GM15510 (cell line): Measurements from ENCODE around the gene GGA1.

Experiments
- POLR2A ChIP-seq: IDR thresholded peaks from 3 replicates; pipeline ENCODE4 v1.6.1; 2011; ENCODE audit warnings: borderline replicate concordance; ENCODE audit not compliant: insufficient read length; ENCODE audit errors: extremely low read depth

GGA1 gene

GRCh38 chr22:37660709-37661045, 52.0 kb downstream of the GGA1 start:
- TF ChIP-seq POLR2A = no peak

- no peak for TF ChIP-seq POLR2A
Observed at GRCh38 chr22:37661160-37661924, 52.7 kb downstream of the GGA1 start.

GRCh38 chr22:37662039-37662438, 53.4 kb downstream of the GGA1 start:
- no peak for TF ChIP-seq POLR2A

- TF ChIP-seq POLR2A = no peak
Observed at GRCh38 chr22:37663521-37664140, 55.0 kb downstream of the GGA1 start.

- no peak for TF ChIP-seq POLR2A
Observed at GRCh38 chr22:37664249-37665101, 55.8 kb downstream of the GGA1 start.

- TF ChIP-seq POLR2A = no peak
Observed at GRCh38 chr22:37665487-37665886, 56.9 kb downstream of the GGA1 start.

- TF ChIP-seq POLR2A = no peak
Observed at GRCh38 chr22:37669586-37669985, 61.0 kb downstream of the GGA1 start.

- TF ChIP-seq POLR2A = no peak
Observed at GRCh38 chr22:37672206-37672919, 63.7 kb downstream of the GGA1 start.

- TF ChIP-seq POLR2A = no peak
Observed at GRCh38 chr22:37672920-37673455, 64.4 kb downstream of the GGA1 start.

- TF ChIP-seq POLR2A = no peak
Observed at GRCh38 chr22:37674248-37674647, 65.6 kb downstream of the GGA1 start.

GRCh38 chr22:37674951-37675929, 66.6 kb downstream of the GGA1 start, which contains the start of gene LGALS1:
LGALS1 (plus strand) TSS chr22:37675636; CDS start chr22:37675703, 67 bp downstream.
- TF ChIP-seq POLR2A = peak; percentile 72

GRCh38 chr22:37675930-37676735, 67.5 kb downstream of the GGA1 start:
- no peak for TF ChIP-seq POLR2A
